Fibroblast of skin of scalp (primary cell): Measurements from ENCODE around the gene HK1.
A peak's percentile ranks its signal among the peaks of the same experiment; 100 is the strongest.
"Not testable (repeated sequence)": the region's sequence is repeated elsewhere in the genome, so short reads cannot be mapped to it uniquely, and the experiment has no call there.

ENCODE experiments used
- DNase-seq: peaks from one replicate; pipeline ENCODE4 v3.0.0-alpha.2; 2013

The HK1 gene

DNA sequence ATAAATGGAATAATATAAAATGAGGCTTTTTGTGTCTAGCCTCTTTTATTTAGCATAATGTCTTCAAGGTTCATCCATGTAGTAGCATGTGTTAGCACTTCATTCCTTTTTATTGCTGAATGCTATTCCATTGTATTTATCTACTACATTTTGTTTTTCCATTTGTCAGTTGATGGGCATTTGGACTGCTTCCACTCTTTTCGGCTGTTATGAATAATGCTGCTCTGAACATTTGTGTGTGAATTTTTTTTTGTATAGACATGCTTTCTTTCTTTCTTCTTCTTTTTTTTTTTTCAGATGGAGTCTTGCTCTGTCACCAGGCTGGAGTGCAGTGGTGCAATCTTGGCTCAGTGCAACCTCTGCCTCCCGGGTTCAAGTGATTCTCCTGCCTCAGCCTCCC lies 50.6 kb downstream of the HK1 start:
- DNase-seq: not testable (repeated sequence)

DNA sequence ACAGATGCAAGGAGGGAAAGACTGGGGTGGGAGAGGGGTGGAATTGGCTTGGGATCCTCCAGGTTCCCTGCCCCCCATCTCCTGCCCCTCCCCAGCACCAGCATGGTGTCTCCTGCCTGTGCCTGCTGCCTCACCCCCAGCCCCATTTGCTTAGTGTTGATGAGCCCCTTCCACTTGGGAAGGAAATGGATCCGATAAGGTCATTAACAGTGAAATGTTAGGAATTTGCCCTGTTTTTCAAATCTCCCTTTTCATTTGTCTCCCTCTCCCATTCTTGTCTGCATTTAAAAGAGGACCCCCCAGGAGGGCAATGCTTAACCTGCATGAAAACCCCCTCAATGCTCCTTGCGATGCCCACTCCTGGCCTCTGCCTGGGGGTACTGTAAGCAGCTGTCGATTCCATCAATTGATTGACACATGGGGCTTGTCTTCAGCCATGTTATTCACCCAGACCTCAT lies 51.5 kb downstream of the HK1 start:
- no peak for DNase-seq

- no peak for DNase-seq
These were observed 52.9 kb downstream of the HK1 start for GRCh38 chr10:69331161-69331560.

DNA sequence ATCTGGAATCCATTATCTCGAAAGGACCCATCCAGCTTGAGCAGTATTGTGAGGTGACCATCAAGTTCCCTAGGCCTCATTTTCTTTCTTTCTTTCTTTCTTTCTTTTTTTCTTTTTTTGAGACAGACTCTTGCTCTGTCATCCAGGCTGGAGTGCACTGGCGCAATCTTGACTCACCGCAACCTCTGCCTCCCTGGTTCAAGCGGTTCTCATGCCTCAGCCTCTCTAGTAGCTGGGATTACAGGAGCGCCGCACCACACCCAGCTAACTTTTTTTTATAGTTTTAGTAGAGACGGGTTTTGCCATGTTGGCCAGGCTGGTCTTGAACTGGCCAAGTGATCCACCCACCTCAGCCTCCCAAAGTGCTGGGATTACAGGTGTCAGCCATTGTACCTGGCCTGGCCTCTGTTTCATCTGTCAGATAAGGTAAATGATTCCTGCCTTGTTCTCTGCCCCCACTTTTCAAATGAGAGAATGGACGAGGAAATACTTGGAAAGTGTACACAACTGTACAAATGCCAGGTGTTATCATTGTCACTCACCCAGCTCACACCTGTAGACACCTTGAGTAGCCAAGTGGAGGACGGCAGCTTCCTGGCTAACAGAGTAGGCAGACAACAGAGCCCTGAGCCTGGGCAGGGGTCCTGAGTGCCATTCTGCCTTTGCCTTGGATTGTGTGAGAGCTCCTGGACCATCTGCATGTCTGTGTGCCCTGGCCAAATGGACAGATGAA lies 54.1 kb downstream of the HK1 start:
- no peak for DNase-seq

DNA sequence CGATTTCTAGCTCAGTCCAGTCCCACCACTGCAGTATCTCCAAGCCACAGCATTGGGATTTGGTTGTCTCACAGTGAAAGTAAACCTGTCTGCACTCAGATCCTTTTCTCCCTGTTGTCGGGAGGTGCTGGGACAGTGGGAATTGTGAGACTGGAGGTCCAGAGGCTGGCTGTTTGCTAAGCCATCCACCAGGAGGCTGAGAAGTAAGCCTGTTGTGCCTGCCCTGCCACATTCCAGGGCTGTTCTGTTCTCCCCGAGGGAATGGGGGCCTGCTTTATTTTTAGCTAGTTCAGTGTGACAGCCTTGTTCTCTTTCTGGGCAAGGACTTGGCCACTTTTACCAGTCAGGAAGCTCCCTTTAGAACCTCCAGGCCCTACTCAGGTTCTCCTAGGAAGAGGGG lies 54.9 kb downstream of the HK1 start:
- DNase-seq: peak; percentile 78

DNA sequence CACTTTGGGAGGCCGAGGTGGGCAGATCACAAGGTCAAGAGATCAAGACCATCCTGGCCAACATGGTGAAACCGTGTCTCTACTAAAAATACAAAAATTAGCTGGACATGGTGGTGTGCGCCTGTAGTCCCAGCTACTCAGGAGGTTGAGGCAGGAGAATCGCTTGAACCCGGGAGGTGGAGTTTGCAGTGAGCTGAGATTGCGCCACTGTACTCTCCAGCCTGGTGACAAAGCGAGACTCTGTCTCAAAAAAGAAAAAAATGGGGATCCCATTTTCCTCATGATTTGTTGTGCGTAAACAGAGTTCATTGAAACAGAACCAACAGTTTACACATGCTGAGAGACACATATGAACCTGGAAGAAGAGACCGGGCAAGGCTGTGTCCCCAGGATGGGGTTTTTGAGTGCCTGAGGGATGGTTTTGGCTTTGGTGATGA lies 55.6 kb downstream of the HK1 start:
- DNase-seq: not testable (repeated sequence)

- no peak for DNase-seq
These were observed 56.2 kb downstream of the HK1 start for GRCh38 chr10:69334302-69335062.

DNA sequence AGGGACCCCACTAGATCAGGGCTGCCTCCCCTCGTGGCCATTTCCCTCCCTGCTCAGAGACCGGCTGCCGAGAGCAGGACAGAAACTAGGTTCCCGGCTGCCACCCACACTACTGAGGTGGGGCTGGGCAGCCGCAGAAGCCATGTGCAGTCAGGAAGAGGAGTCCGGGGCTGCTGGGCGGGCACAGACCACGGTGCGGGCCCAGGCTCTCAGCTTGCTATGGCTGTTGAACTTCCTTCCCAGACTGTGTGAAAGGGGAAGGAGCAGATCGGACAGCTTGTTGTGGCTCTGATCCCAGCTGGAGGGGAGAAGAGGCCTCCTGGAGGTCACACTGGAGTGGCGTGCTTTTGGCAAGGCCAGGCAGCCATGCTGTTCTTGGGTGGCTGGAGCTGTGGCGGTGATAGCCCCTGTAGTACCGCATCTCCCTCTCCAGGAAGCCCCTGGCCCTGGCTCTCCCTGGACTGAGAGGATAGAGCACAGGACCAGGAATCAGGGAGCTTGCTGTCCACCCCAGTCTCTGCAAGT lies 56.8 kb downstream of the HK1 start:
- DNase-seq: no peak

DNA sequence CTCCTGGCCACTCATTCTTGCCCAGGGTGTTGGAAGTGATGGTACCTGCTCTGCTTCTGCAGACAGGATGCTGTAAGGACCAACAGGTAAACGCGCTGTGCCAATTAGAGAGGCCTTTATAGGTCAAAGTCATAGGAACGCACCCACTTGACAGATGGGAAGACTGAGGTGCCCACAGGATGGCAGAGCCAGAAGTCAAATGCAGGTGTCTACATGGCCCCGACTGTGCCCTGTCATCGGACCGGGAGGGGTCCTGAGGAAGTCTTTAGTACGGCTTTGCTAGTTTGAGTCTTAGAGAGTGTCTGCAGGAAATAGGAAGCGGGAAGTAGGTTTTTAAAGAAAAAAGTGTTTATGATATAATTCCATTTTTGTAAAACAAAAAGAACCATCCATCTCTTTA lies 57.3 kb downstream of the HK1 start:
- no peak for DNase-seq

- no peak for DNase-seq
These were observed 58.6 kb downstream of the HK1 start for GRCh38 chr10:69336952-69337295.

DNA sequence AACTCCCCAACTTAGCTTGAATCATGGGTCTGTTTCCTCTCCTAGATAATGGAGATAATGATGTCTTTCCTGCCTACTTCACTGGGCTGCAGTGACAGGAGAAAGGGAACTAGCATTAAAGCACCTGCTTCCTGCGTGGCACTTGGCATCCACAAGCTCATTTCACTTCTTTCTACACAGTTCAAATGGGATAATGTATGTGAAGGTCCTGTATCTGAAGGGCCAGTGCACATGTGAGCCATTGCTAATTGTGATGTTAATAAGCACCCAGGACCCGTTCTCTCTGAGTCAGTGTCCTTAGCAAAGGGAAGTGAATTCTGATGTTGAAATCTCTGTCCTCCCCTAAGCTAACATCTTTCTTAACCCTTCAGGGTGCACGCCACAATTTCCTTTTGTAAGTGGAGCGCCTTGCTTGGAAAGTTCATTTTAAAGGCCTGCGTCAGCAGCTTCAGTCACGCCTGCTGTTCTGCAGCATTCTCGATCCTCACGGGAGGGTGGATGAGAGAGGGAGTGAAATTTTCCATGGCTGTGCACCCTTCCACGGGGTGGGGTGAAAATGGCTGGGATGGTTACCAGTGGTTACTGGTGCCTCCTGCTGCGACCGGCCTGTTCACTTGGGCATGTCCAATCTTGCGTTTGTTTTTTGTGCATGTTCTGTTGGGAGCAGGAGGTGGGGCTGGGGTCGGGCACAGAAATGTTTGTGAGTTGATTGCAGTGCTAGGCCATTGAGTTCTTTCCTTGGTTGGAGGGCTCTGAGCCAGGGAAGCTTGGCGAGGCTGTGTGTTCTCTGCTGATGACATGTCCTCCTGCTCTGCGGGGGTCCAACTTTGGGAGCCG lies 59.2 kb downstream of the HK1 start:
- peak; percentile 87 for DNase-seq

DNA sequence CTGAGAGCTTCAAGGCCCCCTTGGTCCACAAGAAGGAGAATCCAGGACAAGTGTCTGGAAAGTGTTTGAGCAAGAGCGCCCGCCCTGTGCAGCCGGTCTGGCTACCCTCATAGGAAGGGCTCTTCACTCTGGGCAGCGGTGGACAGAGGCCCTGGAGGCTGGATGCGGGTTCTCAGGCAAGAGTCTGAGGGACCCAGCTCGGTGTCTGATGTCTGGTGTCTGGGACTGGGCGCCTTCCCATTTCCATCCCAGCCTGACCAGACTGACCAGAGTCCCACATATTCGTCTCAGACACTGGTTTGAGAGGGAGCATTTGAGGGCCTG lies 59.8 kb downstream of the HK1 start:
- no peak for DNase-seq

DNA sequence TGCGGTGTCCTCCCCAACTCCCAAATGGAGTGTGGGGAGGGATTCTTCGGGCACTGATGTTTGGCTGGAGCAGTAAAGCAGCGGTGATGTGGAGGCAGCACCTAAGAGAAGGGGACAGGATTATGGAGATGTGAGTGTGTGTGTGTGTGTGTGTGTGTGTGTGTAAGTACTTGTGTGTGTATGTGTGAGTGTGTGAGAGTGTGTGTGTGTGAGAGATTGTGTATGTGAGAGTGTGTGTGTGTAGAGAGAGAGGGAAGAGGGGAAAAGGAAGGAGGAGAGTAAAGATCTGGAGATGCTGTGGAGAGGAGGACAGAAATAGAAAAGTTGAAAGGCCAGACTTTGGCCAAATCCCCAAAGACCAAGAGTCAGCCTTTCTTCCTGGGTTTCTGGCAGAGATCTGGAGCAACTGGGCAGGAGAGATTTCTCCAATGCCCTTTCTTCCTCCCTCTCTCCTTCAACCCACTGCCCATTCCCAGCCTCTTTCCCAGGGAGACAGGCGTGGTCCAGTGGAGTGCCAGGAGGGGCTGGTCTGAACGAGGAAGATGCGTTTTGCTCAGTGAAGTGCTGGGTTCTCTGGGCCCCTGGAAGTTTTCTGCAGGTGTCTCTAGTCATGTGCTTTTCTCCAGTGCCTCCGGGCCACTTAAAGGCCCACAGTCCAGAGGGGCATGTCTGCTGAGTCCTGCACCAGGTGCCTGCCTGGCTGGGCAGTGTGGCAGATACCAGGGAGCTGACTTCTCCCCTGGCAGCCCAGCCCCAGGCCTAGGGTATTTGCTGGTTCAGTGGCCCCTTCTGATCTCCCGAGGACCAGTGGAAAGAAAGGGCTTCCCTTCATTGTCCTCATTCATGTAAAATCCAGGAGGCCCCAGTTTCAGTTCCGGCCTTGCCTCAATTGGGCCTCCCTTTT lies 60.5 kb downstream of the HK1 start:
- DNase-seq: no peak

- DNase-seq: no peak
These were observed 62.4 kb downstream of the HK1 start for GRCh38 chr10:69340695-69341094.

- DNase-seq: no peak
These were observed 65.6 kb downstream of the HK1 start for GRCh38 chr10:69343905-69344304.

GRCh38 chr10:69344591-69345252 lies 66.4 kb downstream of the HK1 start:
- no peak for DNase-seq

- no peak for DNase-seq
These were observed 67.1 kb downstream of the HK1 start for GRCh38 chr10:69345402-69345801.

DNA sequence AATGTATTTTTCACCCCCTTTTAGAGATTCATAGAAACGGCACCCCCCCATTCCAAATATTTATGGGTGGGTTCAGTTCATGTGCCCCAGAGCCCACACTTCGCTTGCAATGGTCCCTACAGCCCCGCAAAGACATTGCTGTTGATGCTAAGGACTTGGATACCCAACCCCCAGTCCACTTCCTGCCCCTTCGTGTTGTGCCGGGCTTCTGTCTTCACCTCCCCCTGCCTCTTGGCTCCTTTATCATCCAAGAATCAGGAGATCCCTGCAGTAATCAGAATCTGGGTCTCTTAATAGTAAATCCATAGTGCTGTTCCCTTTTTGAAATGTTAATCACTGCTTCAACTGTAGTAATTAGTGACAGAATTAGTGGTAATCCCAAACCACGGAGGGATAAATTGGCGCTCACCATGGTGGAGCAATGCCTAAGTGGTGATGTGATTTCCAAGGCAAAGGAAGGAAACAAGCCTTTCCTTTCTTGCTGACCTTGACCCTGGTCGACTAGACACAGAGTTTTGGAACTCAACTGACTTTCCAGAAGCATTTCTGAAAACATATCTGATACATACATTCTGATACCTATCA lies 67.7 kb downstream of the HK1 start:
- DNase-seq: no peak

GRCh38 chr10:69346776-69347175 lies 68.5 kb downstream of the HK1 start:
- DNase-seq: no peak

GRCh38 chr10:69348816-69349541 lies 70.7 kb downstream of the HK1 start:
- DNase-seq: peak; percentile 86

DNA sequence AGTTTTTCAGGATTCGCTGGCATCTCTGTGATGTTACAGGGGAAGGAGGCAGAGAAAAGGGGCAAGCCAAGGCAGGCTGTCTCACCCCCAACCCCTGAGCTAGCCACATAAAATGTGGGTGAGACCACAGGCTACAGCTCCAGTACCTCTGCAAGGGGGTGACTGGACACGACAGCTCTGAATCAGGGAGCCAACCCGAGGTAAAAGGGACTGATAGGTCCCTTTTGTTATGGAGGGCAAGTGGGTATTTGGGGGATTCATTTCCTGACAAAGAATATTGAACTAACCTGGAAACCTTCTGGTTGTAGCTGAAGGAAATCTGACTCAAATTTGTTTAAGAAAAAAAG lies 71.2 kb downstream of the HK1 start:
- DNase-seq: no peak
